ENCODE measurements around the gene RHOD. TPM values are rescaled to one million over a fixed set of nuclear protein-coding genes. Genes with fewer than 3 reads are reported as not detected.

The RHOD gene
- total and polyA plus RNA-seq, 2 of the 8 experiments (the other 6 are each of a cell fraction or from before 2014, with no cell fraction given): 12.1 to 17.6 TPM

- no peak for TF ChIP-seq CHD7 (IDR thresholded peaks at IDR 0.05; ENCODE audit: insufficient replicate concordance, low read length)
- no peak for TF ChIP-seq BRCA1 (IDR thresholded peaks at IDR 0.05; ENCODE audit: low read depth, low read length)
- TF ChIP-seq SAP30 (IDR thresholded peaks at IDR 0.05; ENCODE audit: insufficient read depth, insufficient replicate concordance, low read length): no peak
- TF ChIP-seq SIX5 (IDR thresholded peaks at IDR 0.05; ENCODE audit: low read depth, low read length): no peak
- TF ChIP-seq TCF12 (IDR thresholded peaks at IDR 0.05; ENCODE audit: low read depth, low read length): no peak
- TF ChIP-seq YY1 (IDR thresholded peaks at IDR 0.05; ENCODE audit: low read depth, low read length): no peak
Observed at GRCh38 chr11:67041602-67042001, 15.0 kb upstream of the RHOD start (continued).

All from H1 (cell line).